G401 (cell line): ENCODE data around the gene BAIAP2. TPM values are rescaled to one million over a fixed set of nuclear protein-coding genes. Genes with fewer than 3 reads are reported as not detected.
"Not testable (repeated sequence)": the region's sequence is repeated elsewhere in the genome, so short reads cannot be mapped to it uniquely, and the experiment has no call there.

Experiments used
- DNase-seq: peaks from one replicate; pipeline ENCODE4 v3.0.0-alpha.2; 2015; ENCODE audit warnings: low spot score
- in situ Hi-C: cut with HindIII; loops from 2 replicates; pipeline ENCODE4 v1.10.0; 2016; ENCODE audit warnings: low sequenced_read_pairs, mixed read lengths
- total RNA-seq: library from RNA; depleted of rRNA; stranded (reverse); fragments of >200 nt; shearing (Covaris generic); gene quantifications from 2 replicates; pipeline ENCODE4 v1.2.3, GENCODE V29; 2014

Gene BAIAP2
- total RNA-seq, 1 experiment from 2014 or later: 21.1 TPM

- in situ Hi-C loops: no loop called here
- DNase-seq: no peak
Measured at GRCh38 chr17:81000334-81000630, 34.7 kb upstream of the BAIAP2 start.

GRCh38 chr17:81000631-81001357 is 34.2 kb upstream of the BAIAP2 start:
- no peak for DNase-seq
- in situ Hi-C loops: no loop called here

DNA sequence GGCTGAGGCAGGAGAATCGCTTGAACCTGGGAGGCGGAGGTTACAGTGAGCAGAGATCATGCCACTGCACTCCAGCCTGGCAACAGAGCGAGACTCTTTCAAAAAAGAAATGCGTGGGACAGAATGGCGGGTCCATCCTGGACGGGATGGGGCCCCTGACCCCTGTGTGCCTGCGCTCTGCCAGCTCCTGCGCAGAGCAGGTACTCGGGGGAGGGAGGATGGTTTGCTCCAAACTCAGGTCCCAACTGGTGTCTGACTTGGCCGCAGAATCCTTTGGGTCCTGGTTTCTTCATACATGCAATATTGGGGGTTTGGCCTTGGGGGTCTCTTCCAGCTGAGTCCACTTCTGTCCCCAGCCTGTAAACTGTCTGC is 33.0 kb upstream of the BAIAP2 start:
- DNase-seq: no peak
- in situ Hi-C loops: no loop called here

GRCh38 chr17:81002409-81003361 is 32.3 kb upstream of the BAIAP2 start:
- in situ Hi-C loops: no loop called here
- DNase-seq: no peak

- DNase-seq: no peak
- in situ Hi-C loops: no loop called here
Measured at GRCh38 chr17:81003711-81004475, 31.1 kb upstream of the BAIAP2 start.

- no peak for DNase-seq
- in situ Hi-C loops: no loop called here
Measured at GRCh38 chr17:81006891-81007290, 28.1 kb upstream of the BAIAP2 start.

DNA sequence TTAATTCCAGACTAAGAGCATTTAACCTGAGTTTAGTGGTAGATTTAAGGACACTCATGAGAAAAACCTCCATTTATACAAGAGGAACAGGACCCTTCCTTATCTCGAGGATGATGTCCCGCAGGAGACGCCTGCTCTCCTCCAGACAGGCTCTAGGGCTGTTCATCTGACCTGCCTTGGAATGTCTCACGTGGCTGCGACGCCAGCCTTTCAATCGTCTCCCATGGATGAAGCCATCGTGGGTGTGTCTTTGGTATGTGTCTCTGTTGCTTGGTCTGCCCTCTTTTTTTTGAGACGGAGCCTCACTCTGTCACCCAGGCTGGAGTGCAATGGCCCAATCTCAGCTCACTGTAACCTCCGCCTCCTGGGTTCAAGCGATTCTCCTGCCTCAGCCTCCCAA is 26.8 kb upstream of the BAIAP2 start:
- in situ Hi-C loops: no loop called here
- DNase-seq: no peak

GRCh38 chr17:81009136-81009535 is 25.8 kb upstream of the BAIAP2 start:
- in situ Hi-C loops: no loop called here
- no peak for DNase-seq

GRCh38 chr17:81010935-81011334 is 24.0 kb upstream of the BAIAP2 start:
- no peak for DNase-seq
- in situ Hi-C loops: no loop called here

DNA sequence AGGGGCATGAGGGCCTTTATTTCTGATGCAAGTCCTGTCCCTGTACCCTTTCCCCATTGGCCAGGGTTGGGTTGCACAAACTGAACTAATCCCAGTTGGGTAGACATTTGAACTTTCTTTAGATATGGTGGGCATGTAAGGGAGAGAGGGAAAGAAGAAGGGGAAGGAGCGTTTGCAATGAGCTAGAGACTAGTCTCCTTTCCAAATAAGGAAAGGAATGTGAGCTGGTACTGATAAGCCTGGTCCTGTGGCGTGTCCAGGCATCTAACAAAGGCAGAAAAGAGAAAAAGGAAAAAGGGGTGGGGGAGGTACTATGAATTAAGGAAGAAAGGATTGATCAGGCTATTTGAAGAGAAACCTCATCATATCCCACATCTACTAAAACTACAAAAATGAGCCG is 23.0 kb upstream of the BAIAP2 start:
- in situ Hi-C loops: no loop called here
- DNase-seq: no peak

DNA sequence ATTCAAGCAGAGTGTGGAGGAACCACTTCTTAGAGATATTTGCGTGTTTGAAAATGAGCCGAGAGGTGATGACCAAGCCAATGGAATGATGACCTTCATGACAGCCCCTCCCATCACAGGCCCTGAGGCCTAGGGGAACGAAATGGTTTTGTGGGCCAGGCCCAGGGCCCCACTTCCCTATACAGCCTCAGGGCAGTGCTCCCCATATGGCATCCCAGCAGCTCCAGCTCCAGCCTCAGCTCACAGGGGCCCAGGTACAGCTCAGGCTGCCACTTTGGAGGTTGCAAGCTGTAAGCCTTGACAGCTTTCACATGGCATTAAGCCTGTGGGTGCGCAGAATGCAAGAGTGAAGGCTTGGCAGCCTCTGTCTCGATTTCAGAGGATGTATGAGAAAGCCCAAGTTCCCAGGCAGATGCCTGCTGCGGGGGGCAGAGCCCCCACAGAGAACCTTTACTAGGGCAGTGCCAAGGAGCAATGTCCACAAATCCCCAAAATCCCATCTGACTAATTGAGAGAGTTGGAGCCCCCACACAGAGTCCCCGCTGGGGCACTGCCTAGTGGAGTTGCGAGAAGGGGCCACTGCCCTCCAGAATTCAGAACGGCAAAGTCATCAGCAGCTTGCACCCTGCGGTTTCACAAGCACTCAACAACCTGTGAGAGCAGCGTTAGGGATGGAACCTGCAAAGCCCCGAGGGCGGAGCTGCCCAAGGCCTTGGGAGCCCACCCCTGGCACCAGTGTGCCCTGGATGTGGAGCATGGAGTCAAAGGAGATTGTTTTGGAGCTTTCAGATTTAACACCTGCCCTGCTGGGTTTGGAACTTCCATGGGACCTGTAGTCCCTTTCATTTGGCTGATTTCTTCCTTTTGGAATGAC is 22.1 kb upstream of the BAIAP2 start:
- no peak for DNase-seq
- in situ Hi-C loops: no loop called here

DNA sequence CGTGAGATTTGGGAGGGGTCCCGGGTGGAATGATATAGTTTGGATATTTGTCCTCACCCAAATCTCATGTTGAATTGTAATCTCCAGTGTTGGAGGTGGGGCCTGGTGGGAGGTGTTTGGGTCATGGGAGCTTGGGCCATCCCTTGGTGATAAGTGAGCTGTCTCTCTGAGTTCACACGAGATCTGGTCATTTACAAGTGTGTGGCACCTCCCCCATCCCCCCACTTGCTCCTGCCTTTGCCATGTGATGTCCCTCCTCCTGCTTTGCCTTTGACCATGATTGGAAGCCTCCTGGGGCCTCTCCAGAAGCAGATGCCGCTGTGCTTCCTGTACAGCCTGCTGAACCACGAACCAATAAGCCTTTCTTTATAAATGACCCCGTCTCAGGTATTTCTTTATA is 21.3 kb upstream of the BAIAP2 start:
- in situ Hi-C loops: no loop called here
- no peak for DNase-seq

- DNase-seq: no peak
- in situ Hi-C loops: no loop called here
Measured at GRCh38 chr17:81015136-81015535, 19.8 kb upstream of the BAIAP2 start.

GRCh38 chr17:81016575-81016974 is 18.4 kb upstream of the BAIAP2 start:
- DNase-seq: no peak
- in situ Hi-C loops: no loop called here

GRCh38 chr17:81017330-81017729 is 17.6 kb upstream of the BAIAP2 start:
- DNase-seq, in situ Hi-C loops: not testable (repeated sequence)

- DNase-seq: peak; percentile 38
- in situ Hi-C loops: no loop called here
Measured at GRCh38 chr17:81018044-81018802, 16.7 kb upstream of the BAIAP2 start.

GRCh38 chr17:81019563-81020442 is 15.1 kb upstream of the BAIAP2 start:
- in situ Hi-C loops: no loop called here
- no peak for DNase-seq

- in situ Hi-C loops: no loop called here
- no peak for DNase-seq
Measured at GRCh38 chr17:81020443-81020766, 14.5 kb upstream of the BAIAP2 start.
